Stimulated activated CD8-positive, alpha-beta memory T cell treated with anti-CD3 and anti-CD28 coated beads, Interleukin-2, amount 100 ng/mL, for 1 hour (primary cell): ENCODE data around the gene HNF4A.

Source experiments
- DNase-seq, 2 donors: peaks; one replicate each; pipeline ENCODE4 v3.0.0-alpha.2; 2020; ENCODE audit warnings: low read depth in 2 of 2

HNF4A gene

DNA sequence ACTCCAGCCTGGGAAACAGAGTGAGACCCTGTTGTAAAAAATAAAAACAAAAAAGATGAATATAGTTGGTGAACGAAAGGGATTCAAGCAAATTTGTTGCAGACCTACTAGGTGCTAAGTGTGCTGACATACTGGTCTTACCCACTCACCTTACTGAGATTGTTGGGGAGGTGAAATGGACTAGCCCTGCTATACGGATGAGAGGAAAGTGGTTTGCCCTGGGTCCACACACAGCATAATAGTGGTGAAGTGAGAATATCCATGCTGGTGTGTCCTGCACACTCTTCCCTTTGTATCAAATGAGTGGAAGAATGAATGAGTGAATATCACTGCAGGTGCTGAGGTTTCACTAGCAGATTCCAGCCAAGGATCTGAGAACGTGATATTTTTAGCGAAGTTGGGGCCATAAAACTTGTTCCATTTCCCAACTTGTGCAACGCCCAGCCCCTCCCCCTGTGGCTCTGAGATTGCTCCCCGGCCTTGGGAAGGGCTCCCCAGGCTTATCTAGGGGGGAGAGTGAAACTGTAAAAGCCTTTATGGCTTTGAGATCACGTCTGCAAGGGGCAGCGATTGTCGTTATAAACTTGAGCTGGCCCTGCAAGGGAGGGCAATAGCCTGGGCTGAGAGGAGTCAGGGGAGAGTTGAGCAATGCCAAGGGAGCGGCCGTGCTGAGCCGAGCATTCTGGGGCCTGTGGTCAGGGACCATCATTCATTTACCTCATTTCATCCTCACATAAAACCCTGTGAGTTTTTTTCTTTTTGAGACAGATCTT, 87.0 kb downstream of the HNF4A start:
- DNase-seq, result no peak

DNA sequence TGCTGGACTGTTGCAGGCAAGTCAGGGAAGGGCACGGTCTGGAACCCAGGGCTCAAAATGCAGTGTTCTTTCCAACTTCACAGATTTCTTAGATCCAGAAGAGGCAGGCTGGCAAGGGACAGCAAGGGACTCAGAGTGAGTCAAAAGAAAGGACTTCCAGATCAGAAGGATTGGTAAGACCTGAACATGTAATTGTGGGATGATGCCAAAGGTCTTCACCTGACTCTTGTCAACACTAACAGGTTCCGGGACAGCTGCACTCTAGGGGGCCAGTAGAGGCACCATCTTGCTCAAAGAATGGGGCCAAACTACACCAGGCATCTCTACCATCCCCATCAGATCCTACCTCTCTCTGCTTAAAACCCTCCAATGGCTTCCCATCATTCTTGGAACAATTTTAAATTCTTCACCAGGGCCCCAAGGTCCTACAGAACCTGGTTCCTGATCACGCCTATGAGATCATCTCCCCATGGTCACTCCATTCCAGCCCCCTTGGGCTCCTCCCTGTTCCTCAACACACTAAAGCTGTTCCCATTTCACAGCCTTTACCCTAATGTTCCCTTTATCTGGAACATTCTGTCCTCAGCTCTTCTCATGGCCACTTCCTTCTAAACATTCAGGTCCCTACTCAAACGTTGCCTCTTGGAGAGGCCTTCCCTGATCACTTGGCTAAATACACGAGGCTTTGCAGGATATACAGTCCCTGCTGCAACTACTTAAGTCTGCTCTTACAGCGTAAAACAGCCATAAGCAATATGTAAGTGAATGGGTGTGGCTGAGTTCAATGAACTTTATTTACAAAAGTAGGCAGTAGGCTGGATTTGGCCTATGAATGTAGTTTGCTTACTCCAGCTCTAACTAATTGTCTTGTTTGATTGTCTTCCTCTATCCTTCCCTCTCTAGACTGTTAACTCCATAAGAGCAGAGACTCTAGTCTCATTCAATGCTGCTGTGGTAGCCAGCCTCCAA, 90.5 kb downstream of the HNF4A start:
- no peak for DNase-seq

DNA sequence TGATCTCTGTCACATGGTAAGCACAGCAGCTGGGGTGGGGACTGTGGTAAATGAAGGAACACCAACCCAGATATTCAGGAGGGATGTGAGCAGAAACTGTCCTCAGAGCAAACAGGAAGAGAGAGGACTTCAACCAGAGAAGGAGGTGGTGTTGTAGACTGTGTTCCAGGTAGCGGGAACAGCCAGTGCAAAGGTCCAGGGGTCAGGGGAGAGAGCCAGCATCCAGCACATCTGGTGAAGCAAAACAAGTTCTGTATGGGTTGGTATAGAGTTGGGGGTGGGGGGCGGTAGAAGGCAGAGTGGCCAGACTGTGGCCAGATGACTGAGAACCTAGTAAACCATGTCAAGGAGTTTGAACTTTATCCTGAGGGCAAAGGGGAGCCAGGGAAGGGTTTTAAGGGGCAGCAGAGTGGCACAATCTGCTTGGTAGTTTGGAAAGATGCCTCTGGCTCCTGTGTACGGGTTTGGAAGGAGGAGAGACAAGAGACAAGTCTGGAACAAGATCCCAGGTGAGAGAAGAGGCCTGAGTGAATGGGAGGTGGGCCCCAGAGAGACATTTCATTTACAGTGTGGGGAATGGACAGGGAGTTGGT, 92.4 kb downstream of the HNF4A start:
- no peak for DNase-seq

DNA sequence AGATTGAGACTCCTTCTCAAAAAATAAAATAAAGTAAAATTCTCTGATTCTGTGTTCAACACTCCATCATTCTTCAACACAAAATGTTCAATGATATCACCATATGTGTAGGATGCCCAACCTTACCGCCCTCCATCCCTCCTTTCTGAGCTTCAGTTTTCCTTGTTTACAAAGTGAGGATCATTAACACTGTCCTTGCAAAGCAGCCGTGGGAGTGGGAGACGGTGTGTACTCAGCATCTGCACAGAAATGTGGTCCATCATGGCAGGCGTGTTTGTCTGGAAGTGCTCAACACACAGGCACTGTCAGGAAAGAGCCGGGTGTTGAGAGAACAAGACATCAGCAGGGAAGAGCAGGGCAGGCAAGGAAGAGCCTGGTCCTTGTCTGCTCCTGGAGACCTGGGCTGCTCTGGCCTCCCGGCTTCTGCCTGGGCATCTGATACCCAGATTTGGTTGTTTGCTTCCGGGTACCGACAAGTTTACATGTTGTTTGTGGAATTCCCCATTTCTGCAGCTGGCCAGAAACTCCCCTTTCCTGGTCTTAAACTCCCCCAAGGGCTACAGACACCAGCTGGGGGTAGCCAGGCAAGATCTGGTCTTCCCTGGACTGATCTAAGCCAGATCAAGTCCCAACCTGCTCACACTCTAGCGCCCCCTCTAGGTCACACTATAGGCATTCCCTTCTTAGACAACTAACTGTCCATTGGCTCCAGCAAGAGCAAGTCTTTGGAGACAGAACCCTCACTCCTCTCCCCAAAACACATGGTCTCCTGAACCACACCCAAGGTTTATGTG, 93.5 kb downstream of the HNF4A start:
- DNase-seq, result no peak

DNA sequence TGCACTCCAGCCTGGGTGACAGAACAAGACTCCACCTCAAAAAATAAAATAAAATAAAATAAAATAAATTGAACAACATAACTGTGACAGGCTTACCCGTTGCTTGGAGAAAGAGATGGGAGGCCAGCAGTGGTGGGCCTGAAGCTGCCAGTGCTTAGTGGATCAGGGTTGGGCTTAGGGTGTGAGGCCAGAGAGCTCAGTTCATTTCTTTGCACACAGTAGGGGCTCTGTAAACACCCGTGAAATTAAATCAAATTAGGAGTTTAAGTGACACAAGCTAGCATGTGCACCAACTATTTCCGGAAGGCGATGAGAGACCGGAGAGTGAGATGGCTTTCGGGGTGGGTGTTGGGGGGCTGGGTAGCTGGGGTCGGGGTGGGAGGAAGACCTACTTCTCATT, 94.4 kb downstream of the HNF4A start:
- no peak for DNase-seq

DNA sequence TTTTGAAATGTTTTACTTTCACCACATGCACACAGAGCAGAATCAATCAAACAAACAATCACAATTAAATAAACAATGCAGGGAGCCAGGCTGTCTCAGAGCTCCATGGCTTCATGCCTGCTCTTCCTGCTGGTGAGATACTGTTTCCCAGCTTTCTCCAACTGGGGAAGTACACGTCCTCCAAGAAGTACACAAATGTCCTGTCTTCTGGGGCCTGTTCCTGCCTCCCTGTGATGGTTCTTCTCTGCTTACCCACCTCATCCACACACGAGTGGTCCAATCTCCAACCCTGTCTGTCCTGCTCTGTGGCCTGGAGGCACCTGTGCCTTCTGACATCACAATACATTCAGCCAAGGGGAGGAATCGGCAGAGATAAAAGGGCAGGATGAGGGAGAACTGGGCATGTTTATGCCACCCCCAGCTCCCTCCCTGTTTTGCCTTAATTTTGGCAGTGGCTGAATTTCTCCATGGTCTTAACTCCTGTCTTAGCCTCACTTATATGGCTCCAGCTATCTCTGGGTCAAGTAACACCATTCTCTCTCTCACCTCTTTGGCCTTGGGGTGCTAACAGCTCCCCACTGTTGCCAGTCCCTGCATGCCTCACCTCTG, 94.9 kb downstream of the HNF4A start:
- no peak for DNase-seq

DNA sequence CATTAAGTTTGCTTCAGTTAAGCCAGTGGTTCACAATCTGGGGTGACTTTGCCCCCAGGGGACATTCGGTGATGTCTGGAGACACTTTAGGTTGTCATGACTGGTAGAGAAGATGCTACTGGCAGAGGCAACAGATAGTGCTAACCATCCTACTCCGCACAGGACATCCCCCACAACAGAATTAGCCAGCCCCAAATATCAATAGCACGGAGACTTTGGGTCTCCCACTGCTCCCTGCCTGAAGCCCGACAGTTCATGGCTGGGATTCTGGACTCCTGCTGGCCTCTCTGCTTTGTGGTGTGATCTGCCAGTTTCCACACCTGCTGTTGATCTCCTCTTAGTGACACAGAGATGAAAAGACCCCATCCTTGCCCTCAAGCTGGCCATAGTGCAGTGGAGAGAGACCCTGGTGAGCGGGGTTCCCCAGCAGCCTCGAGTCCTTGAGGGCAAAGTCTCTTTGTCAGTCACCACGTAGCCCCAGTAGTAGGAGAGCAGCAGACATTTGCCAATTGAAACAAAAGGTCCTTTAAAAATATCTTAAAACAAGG, 95.5 kb downstream of the HNF4A start:
- no peak for DNase-seq

DNA sequence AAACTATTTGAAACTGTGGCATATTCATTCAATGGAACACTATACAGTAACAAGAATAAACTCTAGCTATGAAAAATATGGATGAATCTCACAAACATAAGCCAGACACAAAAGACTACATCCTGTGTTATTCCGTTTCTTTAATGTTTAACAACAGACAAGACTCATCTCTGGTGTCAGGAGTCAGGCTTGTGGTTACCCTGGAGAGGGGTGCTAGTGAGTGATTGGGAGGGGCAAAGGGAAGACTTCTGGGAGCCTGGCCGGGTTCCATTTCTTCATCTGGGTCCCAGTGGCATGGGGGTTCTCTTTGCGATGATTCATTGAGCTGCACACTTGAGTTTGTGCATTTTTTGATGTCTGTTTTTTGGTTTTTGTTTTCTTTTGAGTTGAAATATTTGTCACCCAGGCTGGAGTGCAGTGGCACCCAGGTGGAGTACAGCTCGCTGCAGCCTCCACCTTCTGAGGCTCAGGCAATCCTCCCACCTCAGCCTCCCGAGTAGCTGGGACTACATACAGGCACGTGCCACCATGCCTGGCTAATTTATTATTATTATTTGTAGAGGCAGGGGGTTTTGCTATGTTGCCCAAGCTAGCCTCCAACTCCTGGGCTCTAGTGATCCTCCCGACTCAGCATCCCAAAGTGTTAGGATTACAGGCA, 98.9 kb downstream of the HNF4A start:
- no peak for DNase-seq

DNA sequence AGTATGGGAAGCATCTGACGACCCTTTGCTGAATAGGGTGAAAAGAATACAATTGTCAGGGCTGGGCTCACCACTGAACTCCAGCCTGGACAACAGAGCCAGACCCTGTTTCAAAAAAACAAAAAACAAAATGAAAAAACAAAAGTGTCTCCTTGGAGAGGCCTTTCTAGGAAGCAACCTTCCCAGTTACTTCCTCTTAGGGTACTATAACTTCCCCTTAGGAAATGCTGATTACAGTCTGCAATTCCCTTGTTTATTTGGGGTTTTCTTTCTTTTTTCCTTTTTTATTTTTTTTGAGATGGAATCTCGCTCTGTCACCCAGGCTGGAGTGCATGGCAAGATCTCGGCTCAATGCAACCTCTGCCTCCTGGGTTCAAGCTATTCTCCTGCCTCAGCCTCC, 99.6 kb downstream of the HNF4A start:
- DNase-seq, result no peak

DNA sequence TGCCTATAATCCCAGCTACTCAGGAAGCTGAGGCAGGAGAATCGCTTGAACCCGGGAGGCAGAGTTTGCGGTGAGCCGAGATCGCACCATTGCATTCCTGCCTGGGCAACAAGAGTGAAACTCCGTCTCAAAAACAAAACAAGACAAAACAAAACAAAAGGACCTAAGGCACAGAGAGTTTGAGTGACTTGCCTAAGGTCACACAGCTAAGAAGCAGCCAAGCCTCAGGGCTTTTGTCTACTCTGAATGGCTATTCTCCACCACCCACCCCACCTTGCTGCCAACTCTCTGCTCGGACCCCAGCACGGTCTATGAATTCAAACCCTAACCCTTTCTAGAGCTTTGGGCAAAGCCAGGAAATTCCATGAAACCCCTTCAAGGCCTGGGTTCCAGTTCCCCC, 101.1 kb downstream of the HNF4A start:
- no peak for DNase-seq

DNA sequence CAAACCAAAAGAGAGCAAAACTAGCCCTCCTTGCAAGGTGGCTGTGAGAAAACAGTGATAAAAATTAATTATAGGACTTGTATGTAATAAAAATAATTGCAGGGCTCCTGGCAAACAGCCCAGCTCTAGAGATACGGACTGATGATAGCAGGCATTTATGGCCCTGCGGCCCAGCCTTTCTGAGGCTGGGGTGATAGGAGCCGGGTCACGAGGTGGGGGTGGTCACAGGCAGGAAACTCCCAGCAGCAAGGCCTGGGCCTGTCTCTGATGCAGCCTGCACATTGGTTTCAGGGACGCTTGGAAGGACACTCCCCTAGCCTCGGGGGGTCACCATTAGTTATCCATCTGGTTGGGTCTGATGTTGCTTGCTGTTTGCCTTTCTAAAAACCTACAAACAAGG, 101.5 kb downstream of the HNF4A start:
- DNase-seq, result no peak

DNA sequence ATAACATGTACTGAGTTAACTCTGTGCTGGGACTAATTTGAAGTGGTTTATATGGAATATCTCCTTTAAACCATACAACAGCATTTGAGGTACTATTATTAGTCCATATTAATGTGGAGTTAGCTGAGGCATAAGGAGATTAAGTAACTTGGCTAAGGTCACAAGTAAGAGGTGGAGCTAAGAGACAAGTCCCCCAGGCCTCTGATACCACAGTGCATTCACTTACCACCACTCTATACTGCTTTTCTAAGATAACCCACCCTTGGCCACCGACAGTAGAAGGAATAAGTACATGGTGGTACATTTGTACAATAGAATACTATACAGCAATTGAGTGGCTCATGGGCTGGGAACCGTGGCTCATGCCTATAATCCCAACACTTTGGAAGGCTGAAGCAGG, 103.8 kb downstream of the HNF4A start:
- DNase-seq, result no peak

DNA sequence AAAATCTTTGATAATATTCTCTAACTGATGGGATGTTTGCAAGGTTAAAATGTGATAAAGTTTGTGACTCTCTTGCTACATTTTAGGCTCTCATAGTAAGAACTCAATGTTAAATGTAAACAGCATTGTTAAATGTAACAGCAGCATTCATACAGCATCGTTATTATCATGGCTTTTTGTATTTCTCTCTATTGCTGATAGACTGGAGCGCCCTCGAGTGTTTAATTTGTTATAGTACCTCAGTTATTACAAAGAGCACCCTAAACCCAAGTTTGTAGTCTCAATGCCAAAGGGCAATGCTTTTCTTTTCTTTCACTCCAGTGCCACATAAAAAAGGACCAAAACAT, 105.3 kb downstream of the HNF4A start:
- no peak for DNase-seq

DNA sequence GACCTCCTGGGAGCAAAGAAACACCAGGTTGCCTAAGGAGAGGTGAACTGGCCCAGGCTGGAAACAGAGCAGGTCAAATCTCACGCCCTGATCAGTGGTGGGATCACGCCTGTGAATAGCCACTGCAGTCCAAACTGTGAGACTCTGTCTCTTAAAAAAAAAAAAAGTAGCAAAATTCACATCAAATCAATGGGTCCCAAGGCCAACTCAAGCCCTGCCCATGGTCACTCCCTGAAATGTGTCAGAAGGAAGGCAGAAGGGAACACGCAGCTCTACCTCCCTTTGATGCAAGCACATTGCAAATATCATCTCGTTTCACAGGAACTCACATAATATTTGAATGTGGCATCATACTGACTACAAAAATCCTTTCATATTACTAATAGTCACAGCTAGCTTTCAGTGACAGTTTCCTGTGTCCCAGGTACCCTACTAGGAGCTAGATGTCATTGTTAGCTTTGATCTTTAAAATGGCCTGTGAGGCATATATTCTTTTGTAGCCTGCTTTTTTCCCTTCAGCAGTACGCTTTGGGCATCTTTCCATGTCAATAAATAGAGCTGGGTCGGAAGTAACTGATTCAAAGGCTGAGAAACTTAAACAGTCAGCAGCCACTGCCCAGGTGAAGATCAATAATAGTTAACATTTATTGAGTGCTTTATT, 105.8 kb downstream of the HNF4A start:
- no peak for DNase-seq

DNA sequence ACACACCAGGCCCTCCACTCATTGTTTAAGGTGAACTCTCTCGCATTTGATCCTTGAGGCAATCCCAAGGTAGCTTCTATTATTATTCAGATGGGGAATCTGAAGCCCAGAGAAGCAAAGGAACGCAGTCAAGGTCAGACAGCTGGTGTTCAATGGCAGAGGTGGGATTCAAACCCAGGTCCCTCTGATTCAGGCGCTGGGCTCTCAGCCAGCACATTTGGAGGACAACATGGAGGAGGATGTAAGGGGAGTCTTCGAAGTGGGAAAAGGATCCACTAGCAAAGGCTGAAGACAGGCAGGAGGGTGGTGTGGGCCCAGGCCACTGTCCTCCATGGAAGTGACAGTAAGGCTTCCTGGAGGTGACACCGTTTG, 106.3 kb downstream of the HNF4A start:
- DNase-seq, result no peak

DNA sequence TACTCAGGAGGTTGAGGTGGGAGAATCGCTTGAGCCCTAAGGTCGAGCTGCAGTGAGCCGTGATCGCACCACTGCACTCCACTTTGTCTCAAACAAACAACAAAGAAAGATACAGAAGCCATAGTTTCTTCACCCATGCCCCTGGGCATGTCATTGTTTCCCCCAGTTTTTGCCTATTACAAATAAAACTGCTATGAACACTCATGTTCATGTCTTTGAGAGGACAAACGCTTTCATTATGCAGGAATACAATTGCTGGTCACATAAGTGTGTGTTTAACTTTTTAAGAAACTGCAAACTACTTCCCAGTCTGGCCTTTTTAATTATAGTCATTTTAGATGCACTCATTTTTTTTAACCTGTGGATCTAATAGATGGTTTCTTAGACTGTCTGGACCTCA, 108.0 kb downstream of the HNF4A start:
- DNase-seq, result no peak

DNA sequence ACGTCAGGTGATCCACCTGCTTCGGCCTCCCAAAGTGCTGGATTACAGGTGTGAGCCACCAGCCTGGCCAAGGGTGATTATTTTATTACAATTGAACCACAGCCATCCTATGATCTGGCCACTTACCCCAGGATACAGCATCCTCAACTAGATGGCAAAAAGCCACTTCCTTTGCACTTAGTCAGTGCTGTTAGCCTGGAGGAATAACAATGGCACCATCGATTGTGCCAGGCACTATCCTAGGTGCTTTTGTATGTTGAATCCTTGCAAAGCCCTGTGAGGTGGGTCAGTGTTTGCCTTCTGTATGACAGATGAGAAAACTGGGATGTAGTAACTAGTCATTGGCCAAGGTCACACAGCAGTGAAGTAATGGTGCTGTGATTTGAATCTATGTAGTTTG, 109.0 kb downstream of the HNF4A start:
- no peak for DNase-seq

DNA sequence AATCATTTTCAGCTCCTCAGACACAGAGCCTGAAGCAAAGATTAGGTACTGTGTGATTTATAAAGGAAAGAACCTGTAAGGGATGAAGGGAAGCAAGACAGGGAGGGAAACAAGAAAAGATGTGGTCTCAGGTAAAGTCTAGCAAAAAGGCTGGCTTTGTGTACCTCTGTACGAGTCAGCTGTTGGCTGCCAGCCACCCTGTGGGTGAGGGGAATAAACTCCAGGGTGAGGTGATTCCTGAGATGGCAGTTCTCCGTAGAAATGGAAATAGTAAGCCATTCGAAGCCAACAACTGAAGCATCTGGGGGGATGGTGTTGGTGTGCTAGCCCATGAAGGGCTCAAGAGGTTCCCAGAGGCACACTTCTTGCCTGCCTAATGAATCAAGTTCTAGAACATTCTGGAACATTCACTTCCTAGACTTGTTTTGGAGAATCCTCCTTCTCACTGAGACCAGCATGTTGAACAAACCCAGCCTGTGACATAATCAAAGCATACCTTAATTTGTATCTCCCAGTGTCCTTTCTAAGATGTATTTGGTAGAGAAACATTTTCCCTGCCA, 109.6 kb downstream of the HNF4A start:
- no peak for DNase-seq

DNA sequence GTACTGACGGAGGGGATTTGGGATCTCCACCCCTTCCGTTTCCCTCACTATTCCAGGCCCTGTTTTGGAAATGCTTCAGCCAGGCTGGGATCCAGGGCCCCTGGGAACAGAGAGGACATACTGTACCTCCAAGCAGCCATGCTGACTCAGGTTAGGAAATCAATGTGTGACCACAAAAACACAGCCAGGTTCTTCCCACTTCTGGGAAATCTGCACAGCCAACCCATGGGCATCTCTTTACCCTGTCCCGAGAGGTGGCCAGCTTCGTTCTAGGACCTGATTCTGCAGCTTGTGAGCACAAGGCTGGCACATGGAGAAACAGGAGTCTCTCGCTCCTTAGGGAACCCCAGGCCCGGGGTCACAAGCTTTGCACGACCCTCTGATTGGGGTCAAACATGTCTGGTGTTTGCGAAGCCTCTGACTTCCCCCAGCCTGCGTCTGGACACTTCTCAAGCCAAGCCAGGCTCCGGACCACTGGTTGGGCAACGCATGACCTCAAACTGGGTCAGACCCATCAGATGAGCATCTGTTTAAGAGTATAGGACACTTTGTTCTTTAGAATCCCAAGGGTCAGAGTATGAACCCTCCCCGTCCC, 111.9 kb downstream of the HNF4A start:
- no peak for DNase-seq
